Body of pancreas (tissue), 4 donors: Measurements from ENCODE around the gene HPDL. TPM values are rescaled to one million over a fixed set of nuclear protein-coding genes. Genes with fewer than 3 reads are reported as not detected.

ENCODE experiments used
- ATAC-seq: fragments of 150-250 bp; one replicate; pipeline ENCODE4 v1.9.1; 2016
- DNase-seq, 4 donors: peaks; one replicate each; pipeline ENCODE4 v3.0.0-alpha.2; 2019
- H3K27ac ChIP-seq, 4 donors: fragments of 200-600 bp; sonication (generic); 1 replicate in 3 of 4; 2 replicates in 1 of 4; pipeline versions ENCODE4 v1.5.1 to v1.6.1; 2016 to 2019; ENCODE audit warnings: mild to moderate bottlenecking in 1 of 4, mixed read lengths in 1 of 4, moderate library complexity in 1 of 4
- H3K27me3 ChIP-seq, 2 donors: fragments of 200-600 bp; sonication (generic); one replicate each; pipeline ENCODE4 v1.6.0; 2016; ENCODE audit warnings: mild to moderate bottlenecking in 1 of 2
- H3K36me3 ChIP-seq, 2 donors: fragments of 200-600 bp; sonication (generic); replicated peaks in 1 of 2; 2 replicates each; pipeline ENCODE4 v1.5.1; 2016; ENCODE audit warnings: low read depth in 2 of 2; ENCODE audit not compliant: insufficient read depth in 1 of 2
- H3K4me1 ChIP-seq: fragments of 200-600 bp; sonication (generic); one replicate; pipeline ENCODE4 v1.6.0; 2016
- H3K4me3 ChIP-seq, 2 donors: fragments of 200-600 bp; sonication (generic); 1 replicate in 1 of 2; 2 replicates in 1 of 2; pipeline ENCODE4 v1.5.1; 2016 to 2019
- H3K9me3 ChIP-seq, 3 donors: fragments of 200-600 bp; sonication (generic); 1 replicate in 2 of 3; 2 replicates in 1 of 3; pipeline ENCODE4 v1.5.1; 2016
- POLR2A ChIP-seq, 3 donors: fragments of 450-650 bp; IDR thresholded peaks; one replicate each; pipeline ENCODE4 v1.6.1; 2016; ENCODE audit warnings: antibody characterized with exemption in 3 of 3, mild to moderate bottlenecking in 2 of 3
- WGBS, 2 donors: methylation state at CpG; one replicate each; pipeline ENCODE4 v1.1.5; 2017; 5-methylcytosine and 5-hydroxymethylcytosine counted together
- intact Hi-C: fragments of 100-400 bp; cut with DNase I; formaldehyde crosslinking; loops from one replicate; pipeline ENCODE4 v1.15.1; 2023
- total RNA-seq, 2 donors: library from RNA; depleted of rRNA; stranded (reverse); fragments of >200 nt; gene quantifications; one replicate each; pipeline ENCODE4 v1.1.0, GENCODE V29; 2016
- TF ChIP-seq, protein P1 (sequence below), 7 experiments: fragments of 450-650 bp in 4 of 7; fragments of 200-600 bp in 3 of 7; sonication (generic) in 3 of 7; IDR thresholded peaks; one replicate each; pipeline ENCODE4 v1.5.1; 2016 to 2019; ENCODE audit warnings: antibody characterized with exemption in 7 of 7

HPDL gene
- total RNA-seq, 2 donors from 2014 or later = 0.26 TPM; not detected in 1

DNA sequence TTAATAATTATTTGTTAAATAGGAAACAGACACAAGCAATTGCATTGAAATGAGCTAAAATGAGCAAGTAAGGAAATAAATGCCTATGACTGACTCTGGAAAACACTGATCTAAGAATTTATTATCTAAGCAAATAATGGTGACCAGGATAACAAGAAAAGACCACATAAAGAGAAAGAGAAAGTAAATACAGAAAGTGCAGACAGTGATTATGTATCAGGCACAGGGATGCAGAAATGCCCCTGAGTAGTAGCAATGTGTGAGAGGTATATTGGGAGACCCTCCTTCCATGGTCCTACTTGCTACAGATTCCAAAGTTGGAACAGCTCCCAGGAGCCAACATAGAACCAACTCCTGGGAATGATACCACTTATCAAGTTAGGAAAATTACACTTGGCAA, 46.9 kb downstream of the HPDL start:
- intact Hi-C loops = no loop called here
- ATAC-seq (no peak), DNase-seq (no peak)
- no peak for TF ChIP-seq POLR2A (IDR thresholded peaks at IDR 0.05)
- TF ChIP-seq, protein P1, sequence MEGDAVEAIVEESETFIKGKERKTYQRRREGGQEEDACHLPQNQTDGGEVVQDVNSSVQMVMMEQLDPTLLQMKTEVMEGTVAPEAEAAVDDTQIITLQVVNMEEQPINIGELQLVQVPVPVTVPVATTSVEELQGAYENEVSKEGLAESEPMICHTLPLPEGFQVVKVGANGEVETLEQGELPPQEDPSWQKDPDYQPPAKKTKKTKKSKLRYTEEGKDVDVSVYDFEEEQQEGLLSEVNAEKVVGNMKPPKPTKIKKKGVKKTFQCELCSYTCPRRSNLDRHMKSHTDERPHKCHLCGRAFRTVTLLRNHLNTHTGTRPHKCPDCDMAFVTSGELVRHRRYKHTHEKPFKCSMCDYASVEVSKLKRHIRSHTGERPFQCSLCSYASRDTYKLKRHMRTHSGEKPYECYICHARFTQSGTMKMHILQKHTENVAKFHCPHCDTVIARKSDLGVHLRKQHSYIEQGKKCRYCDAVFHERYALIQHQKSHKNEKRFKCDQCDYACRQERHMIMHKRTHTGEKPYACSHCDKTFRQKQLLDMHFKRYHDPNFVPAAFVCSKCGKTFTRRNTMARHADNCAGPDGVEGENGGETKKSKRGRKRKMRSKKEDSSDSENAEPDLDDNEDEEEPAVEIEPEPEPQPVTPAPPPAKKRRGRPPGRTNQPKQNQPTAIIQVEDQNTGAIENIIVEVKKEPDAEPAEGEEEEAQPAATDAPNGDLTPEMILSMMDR (IDR thresholded peaks at IDR 0.05) = no peak
- no peak overlapping the region for H3K4me3 ChIP-seq
- H3K27me3 ChIP-seq = no peaks in the 10 kb centered on the region
- H3K4me1 ChIP-seq = no peaks in the 10 kb centered on the region
- no peak overlapping the region for H3K27ac ChIP-seq
- H3K36me3 ChIP-seq = no peaks in the 10 kb centered on the region
- H3K9me3 ChIP-seq = no peaks in the 10 kb centered on the region

DNA sequence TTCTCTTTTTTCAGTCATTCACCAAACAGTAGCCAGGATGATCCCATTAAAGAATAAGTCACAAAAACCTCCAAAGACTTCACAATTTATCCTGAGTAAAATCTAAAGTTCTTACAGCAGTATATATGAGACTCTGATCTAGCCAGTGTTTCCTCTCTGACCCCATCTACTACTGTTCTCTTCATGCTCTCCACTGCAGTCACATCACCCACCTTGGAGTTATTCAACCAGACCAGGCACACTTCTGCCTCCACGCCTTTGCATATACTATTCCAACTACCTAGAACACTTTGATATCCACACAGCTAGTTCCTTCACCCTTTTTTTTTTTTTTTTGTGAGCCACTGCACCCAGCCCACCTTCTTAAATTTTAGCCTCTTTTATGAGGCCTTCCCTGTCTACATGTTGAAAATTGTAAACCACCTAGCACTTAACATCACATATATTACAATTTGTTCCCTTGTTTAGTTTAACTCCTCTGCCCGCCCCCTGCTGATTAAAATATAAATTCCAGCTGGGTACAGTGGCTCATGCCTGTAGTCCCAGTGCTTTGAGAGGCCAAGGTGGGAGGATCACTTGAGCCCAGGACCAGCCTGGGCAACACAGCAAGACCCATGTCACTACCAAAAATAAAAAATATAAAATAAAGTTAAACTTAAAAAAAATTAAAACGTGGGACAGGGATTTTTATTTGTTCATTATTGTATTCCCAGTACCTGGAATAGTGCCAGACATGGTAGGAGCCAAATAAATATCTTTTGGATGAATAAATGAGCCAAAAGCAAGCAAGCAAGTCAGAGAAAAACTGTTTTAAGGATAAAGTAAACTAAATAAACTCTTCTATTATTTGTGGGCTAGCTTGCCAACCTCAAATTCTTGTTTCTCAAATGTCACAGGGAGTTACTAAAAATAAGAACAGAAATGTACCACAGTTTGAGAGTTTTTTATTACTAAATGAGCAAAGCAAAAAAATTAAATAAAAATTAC, 48.7 kb downstream of the HPDL start:
- DNase-seq = peak in 1 of 4 donors; percentile 12
- no peak overlapping the region for H3K27ac ChIP-seq

DNA sequence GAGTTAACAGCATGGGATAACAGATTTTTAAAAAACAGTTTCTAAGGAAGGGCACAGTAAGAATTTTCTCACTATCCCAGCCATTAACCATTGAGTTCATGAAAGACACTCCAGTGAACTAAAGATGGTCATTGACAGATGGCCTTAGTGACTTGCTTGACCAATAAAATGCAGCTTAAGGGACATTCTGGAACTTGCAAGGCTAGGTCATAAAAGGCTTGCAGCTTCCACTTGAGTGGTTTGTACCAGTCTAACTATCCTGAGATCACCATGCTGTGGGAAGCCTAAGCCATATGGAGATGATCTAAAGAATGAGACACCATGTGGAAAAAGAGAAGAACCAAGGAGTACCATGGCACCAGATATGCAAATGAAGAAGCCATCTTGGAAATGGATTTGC, 51.5 kb downstream of the HPDL start:
- H3K4me1 ChIP-seq = no peaks in the 10 kb centered on the region
- TF ChIP-seq POLR2A (IDR thresholded peaks at IDR 0.05) = no peak
- TF ChIP-seq, protein P1 (IDR thresholded peaks at IDR 0.05) = no peak
- no peak for DNase-seq
- H3K36me3 ChIP-seq = no peaks in the 10 kb centered on the region
- no peak overlapping the region for H3K4me3 ChIP-seq
- intact Hi-C loops = no loop called here
- no peaks in the 10 kb centered on the region for H3K27me3 ChIP-seq
- no peak overlapping the region for H3K27ac ChIP-seq
- H3K9me3 ChIP-seq = no peaks in the 10 kb centered on the region
- no peak for ATAC-seq

More for the DNA sequence above, 48.7 kb downstream of the HPDL start:
- intact Hi-C loops = no loop called here
- H3K4me1 ChIP-seq = no peaks in the 10 kb centered on the region
- 54 to 57% methylated on average over 3 of the region's 3 CpGs for WGBS, 2 donors
- H3K9me3 ChIP-seq = no peaks in the 10 kb centered on the region
- no peaks in the 10 kb centered on the region for H3K27me3 ChIP-seq
- no peaks in the 10 kb centered on the region for H3K36me3 ChIP-seq
- ATAC-seq = no peak
- no peak for TF ChIP-seq POLR2A (IDR thresholded peaks at IDR 0.05)
- TF ChIP-seq, protein P1 (IDR thresholded peaks at IDR 0.05) = no peak
- H3K4me3 ChIP-seq = no peak overlapping the region

Other genes with a start within 250 kb of the HPDL start
- 1 to 10 TPM; 3.6 to 4.4 TPM for gene ZSWIM5, start 120.3 kb upstream of the HPDL start, total RNA-seq
- 1 to 10 TPM; 2.0 to 2.3 TPM for gene TOE1, start 13.3 kb downstream of the HPDL start, total RNA-seq
- 10 to 100 TPM; 19.7 to 21.8 TPM for gene MUTYH, start 13.5 kb downstream of the HPDL start, total RNA-seq
- gene TESK2, start 164.3 kb downstream of the HPDL start, total RNA-seq = 1 to 10 TPM in 1 of 2 donors, under 1 TPM in 1; 0.33 to 3.6 TPM
- gene CCDC163, start 173.2 kb downstream of the HPDL start, total RNA-seq = under 1 TPM; 0.66 to 0.78 TPM
- 10 to 100 TPM in 1 of 2 donors, 1 to 10 TPM in 1; 2.3 to 18.1 TPM for gene MMACHC, start 173.4 kb downstream of the HPDL start, total RNA-seq
- 100 to 1,000 TPM in 1 of 2 donors, 10 to 100 TPM in 1; 64.6 to 103 TPM for gene PRDX1, start 195.0 kb downstream of the HPDL start, total RNA-seq
- 10 to 100 TPM; 77.8 to 90.5 TPM for gene AKR1A1, start 223.9 kb downstream of the HPDL start, total RNA-seq